Activated effector memory CD4-positive, alpha-beta T cell treated with anti-CD3 and anti-CD28 coated beads, Interleukin-2, amount 50 U/mL, for 16 hours (primary cell): ENCODE results near the gene NOTO.

Source experiments
- DNase-seq: peaks from one replicate; pipeline ENCODE4 v3.0.0-alpha.2; 2020

NOTO gene

DNA sequence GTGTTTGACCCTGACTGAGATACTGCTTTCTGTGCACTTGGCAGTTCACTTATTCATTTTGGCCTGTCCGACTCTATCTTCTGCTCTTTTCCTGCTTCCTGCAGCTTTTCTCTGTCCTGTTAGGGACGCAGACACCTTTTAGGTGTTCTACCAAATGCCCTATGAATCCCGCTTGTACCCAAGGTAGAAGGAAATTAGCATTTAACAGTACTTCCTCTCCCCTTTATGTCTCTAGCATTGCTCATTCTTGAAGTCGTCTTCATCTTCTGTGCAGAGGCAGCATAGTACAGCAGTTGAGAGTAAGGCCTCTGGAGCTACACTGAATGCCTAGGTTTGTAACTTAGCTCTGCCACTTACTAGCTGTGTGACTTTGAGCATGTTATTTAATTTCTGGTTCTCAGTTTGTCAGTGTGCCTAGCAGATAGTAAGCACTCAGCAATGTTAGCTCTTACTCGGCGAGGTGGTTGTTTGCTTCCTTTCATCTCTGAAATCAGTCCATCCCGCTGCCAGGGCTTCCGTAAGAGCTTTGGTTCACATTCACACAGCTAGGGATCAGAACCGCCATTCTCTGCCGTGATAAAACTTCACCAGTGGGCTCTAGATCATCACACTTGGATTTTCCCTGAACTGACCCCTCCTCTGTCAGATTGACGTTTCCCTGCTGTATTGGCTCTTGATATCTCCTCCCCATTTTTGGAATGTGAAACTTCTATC lies 33.1 kb downstream of the NOTO start:
- DNase-seq: peak; percentile 63

DNA sequence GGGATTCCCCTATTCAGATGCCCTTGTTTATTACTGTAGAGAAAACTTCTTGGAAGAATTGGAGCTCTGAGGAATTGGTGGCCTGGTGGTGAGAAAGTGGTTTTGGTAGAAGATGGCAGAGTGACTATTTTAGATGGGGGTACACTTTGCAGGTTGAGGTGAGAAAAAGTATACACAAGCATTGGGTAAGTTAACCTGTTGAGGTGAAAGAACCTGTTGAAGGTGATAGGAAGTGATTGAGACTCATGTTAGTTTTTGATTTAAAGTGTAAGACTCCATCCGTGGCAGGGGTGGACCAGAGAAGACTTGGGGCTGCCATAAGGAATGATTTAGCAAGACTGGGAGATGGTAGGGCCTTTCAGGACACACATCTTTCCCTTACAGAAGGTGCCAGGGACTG lies 34.8 kb downstream of the NOTO start:
- no peak for DNase-seq

DNA sequence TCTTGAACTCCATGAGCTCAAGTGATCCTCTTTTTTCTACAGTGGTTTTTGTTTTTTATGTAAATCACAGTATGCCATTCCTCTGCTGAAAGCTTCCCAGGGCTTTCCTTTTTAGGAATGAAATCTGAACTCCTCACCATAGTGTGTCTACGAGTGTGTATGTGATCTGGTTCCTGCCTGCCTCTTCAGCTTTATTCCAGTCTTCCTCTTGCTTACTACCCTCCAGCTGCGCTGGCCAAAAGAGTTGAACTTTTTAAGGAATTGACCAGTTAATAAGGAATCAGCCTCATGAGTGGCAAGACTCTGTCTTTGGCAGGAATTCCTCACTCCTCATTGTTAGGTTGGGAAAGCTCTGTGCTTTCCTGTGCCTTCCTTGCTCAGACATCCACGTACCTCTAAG lies 35.8 kb downstream of the NOTO start:
- DNase-seq: no peak

DNA sequence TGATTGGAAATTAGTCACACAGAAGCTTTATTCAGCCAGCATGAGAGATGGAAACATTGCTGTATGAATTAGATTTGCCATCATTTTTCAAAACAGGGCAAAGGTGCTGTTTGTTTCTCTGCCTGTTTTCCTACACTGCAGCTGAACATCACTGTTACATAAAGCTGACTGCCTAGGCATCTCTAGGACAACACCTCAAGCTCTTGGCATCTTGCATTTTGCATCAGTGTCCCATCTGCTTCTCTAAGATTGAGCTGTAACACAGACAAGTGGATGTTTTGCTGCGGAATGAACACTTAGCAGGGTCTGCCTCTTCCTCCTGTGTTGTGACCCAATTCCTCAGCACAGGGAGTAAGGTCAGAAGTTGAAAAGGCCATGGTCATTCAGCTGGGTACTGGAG lies 36.6 kb downstream of the NOTO start:
- no peak for DNase-seq

- no peak for DNase-seq
These were observed 37.4 kb downstream of the NOTO start for GRCh38 chr2:73239776-73240175.

- peak; percentile 30 for DNase-seq
These were observed 41.7 kb downstream of the NOTO start for GRCh38 chr2:73243884-73244570.

DNA sequence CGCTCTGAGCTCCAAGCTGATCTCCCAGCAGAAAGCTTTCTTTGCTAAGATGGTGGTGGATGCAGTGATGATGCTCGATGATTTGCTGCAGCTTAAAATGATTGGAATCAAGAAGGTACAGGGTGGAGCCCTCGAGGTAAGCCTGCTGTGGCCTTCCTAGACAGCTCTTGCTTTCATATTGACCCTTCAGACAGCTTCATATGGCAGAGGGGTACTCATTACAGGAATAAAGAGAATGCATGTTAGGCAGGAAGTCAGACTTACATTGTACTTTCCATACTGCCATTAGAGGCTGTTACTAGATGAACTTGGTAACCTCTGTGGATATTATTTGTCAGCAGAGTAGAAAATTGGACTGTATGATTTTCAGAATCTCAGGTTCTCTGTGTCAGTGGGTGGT lies 42.2 kb downstream of the NOTO start:
- no peak for DNase-seq

GRCh38 chr2:73246850-73247249 lies 44.5 kb downstream of the NOTO start:
- no peak for DNase-seq

- peak; percentile 39 for DNase-seq
These were observed 47.3 kb downstream of the NOTO start for GRCh38 chr2:73249636-73250035.

DNA sequence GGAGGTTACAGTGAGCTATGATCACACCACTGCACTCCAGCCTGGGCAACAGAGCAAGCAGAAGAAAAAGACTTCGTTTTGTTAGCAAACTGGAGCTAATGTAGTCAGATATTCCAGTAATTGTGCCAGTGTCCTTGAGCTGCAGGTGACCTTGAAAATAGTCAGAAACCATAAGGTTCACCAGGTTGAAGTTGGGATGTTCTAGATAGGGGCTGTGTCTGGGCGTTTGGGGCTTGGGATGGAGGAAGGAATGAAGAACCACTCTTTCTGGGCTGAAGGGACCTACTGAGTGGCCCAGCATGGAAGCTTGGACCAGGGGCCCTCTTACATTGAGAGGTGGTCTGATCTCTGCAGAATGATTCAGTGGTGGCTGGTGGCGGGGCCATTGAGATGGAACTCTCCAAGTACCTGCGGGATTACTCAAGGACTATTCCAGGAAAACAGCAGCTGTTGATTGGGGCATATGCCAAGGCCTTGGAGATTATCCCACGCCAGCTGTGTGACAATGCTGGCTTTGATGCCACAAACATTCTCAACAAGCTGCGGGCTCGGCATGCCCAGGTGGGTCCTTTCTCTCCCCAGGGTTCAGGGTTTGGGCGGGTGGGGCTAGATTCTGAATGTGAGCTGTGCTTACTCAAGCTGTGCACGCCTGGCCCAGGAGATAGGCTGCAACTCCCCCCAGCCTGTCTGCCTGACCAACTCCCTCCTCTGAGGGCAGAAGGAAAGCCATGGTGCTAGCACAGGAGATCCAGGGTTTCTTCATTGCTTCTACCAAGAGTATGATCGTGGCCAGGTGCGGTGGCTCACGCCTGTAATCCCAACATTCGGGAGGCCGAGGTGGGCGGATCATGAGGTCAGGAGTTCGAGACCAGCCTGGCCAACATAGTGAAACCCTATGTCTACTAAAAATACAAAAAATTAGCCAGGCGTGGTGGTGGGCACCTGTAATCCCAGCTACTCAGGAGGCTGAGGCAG lies 48.8 kb downstream of the NOTO start:
- DNase-seq: peak; percentile 36

DNA sequence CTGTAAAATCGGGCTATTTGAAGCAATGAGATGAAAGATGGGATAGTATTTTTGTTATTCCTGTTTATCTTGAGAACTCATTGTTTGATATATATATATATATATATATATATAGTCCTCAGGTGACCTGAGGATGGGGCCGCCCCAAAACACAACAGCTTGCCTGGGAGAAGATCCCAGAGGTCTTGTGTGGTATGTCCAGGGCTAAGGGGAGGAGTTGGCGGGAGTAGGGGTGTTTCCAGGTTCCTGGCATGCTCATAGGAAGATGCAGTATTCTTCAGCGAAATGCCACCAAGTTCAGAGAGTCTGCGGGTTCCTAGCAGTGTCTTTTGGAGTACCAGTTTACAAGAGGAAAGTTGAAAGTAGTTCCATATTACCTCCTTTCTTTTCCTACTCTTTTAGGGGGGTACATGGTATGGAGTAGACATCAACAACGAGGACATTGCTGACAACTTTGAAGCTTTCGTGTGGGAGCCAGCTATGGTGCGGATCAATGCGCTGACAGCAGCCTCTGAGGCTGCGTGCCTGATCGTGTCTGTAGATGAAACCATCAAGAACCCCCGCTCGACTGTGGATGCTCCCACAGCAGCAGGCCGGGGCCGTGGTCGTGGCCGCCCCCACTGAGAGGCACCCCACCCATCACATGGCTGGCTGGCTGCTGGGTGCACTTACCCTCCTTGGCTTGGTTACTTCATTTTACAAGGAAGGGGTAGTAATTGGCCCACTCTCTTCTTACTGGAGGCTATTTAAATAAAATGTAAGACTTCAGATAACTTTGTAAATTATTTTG lies 50.1 kb downstream of the NOTO start:
- peak; percentile 56 for DNase-seq

DNA sequence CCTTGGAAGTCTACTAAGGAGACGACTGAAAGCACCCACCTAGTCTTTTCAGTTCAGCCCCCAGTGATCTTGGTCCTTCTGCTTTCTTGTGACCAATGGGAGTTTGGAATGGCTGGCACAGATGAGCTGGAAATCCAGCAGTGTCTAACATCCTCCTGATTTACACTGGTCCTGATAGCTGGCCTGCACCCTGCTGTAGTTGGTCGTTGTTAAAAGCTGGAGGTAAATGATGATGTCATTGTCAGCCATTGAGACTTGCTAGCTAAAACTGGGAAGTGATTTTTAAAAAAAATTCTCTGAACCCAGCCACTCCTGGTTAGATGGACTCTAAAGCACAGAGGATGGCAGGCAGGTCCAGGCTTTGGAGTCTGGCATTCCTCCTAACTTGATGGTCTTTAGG lies 51.0 kb downstream of the NOTO start:
- DNase-seq: no peak

GRCh38 chr2:73253901-73254300 lies 51.5 kb downstream of the NOTO start:
- DNase-seq: no peak

- DNase-seq: no peak
These were observed 52.1 kb downstream of the NOTO start for GRCh38 chr2:73254343-73255006.

DNA sequence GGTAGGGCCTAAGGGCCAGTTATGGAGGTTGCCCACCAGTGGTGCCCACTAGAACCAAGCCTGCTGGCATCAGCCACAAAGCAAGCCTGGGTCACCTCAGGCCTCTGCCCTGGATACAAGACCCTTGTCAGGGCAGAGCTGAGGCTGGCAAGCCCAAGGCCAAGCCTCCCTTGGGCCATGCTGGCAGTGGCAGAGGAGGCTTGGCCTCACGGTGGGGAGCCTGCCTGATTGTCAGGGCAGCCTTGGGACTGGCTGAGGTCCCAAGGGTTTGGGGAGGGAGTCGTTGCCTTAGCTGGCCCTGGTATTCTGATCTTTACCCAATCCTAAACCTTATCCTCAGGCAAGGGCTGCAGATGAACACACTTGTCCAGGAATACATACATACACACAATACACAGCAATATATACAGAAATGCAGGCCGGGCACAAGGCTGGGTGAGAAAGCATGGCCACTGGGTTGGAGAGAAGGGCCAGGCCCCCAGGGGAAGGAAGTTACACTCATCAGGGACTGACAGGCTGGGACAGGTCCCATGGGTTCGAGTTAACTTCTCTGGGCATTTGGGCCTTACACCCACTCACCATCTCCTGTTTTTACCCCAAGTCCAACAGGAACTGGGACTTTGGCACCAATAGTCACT lies 52.8 kb downstream of the NOTO start:
- no peak for DNase-seq

- no peak for DNase-seq
These were observed 53.7 kb downstream of the NOTO start for GRCh38 chr2:73255907-73256617.

- no peak for DNase-seq
These were observed 54.2 kb downstream of the NOTO start for GRCh38 chr2:73256618-73256922.

DNA sequence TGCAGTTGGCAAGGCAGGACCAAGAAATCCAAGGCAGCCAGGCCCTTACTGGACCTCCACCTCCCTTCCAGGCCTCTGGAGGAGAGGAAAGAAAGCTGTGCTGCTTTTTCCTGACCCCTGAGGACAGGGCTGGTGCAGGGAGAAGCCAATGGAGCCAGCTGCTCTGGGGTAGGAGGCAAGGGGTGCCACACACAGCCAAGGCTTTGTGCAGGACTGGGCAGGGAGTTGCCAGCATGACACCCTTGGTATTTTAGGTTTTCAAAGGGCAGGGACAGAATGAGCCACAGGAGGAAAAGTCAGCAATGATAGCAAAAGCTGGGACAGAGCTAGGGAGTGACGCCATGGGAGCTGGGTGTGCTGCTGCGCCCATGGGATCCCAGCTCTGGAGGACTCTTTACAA lies 54.6 kb downstream of the NOTO start:
- no peak for DNase-seq

GRCh38 chr2:73257425-73258125 lies 55.2 kb downstream of the NOTO start:
- no peak for DNase-seq

GRCh38 chr2:73258186-73258912 lies 56.0 kb downstream of the NOTO start:
- no peak for DNase-seq
